ENCODE results near the gene SDK1.

SDK1 gene

GRCh38 chr7:3277604-3278572 lies 23.2 kb upstream of the SDK1 start:
- H3K4me3 ChIP-seq (ENCODE audit: low read length): no peak overlapping the region
- TF ChIP-seq CTCF (conservative IDR thresholded peaks at IDR 0.05; ENCODE audit: low read length): no peak
- no peak for DNase-seq (ENCODE audit: low read depth)

- no peak for TF ChIP-seq CTCF (conservative IDR thresholded peaks at IDR 0.05; ENCODE audit: low read length)
- H3K4me3 ChIP-seq (ENCODE audit: low read length): no peak overlapping the region
- no peak for DNase-seq (ENCODE audit: low read depth)
Observed at GRCh38 chr7:3279147-3279818, 21.8 kb upstream of the SDK1 start.

- no peak for TF ChIP-seq CTCF (conservative IDR thresholded peaks at IDR 0.05; ENCODE audit: low read length)
- DNase-seq (ENCODE audit: low read depth): no peak
- no peak overlapping the region for H3K4me3 ChIP-seq (ENCODE audit: low read length)
Observed at GRCh38 chr7:3280445-3280844, 20.6 kb upstream of the SDK1 start.

- H3K4me3 ChIP-seq (ENCODE audit: low read length): no peak overlapping the region
- TF ChIP-seq CTCF (conservative IDR thresholded peaks at IDR 0.05; ENCODE audit: low read length): no peak
- DNase-seq (ENCODE audit: low read depth): no peak
Observed at GRCh38 chr7:3280946-3281656, 20.0 kb upstream of the SDK1 start.

- TF ChIP-seq CTCF (conservative IDR thresholded peaks at IDR 0.05; ENCODE audit: low read length): no peak
- no peak for DNase-seq (ENCODE audit: low read depth)
Observed at GRCh38 chr7:3282457-3282856, 18.6 kb upstream of the SDK1 start.

GRCh38 chr7:3283130-3283704 lies 17.8 kb upstream of the SDK1 start:
- no peak overlapping the region for H3K4me3 ChIP-seq (ENCODE audit: low read length)
- no peak for DNase-seq (ENCODE audit: low read depth)
- no peak for TF ChIP-seq CTCF (conservative IDR thresholded peaks at IDR 0.05; ENCODE audit: low read length)

More at GRCh38 chr7:3282457-3282856, 18.6 kb upstream of the SDK1 start:
- no peak overlapping the region for H3K4me3 ChIP-seq (ENCODE audit: low read length)

All from AG10803 (cell line).